ENCODE data around the gene BCL7B.

- TF ChIP-seq EP300 (IDR thresholded peaks at IDR 0.05): no peak
- no peak for TF ChIP-seq CTCF (IDR thresholded peaks at IDR 0.05)
- no peak for TF ChIP-seq POLR2A (IDR thresholded peaks at IDR 0.05)
Measured at GRCh38 chr7:73487486-73487885, 70.0 kb downstream of the BCL7B start.

Data from gastroesophageal sphincter (tissue), 3 donors.